Liver (tissue), 3 donors: ENCODE measurements around the gene PTPRB.

ENCODE experiments used
- CTCF ChIP-seq: fragments of 150-350 bp; IDR thresholded peaks from 2 replicates; pipeline ENCODE4 v1.5.1; 2017; ENCODE audit warnings: improper control_type of control experiment, low read depth, low read length; ENCODE audit not compliant: missing input control
- FOXA1 ChIP-seq: IDR thresholded peaks from 2 replicates; pipeline ENCODE4 v1.6.1; 2016; ENCODE audit warnings: antibody characterized with exemption
- GABPA ChIP-seq, 2 donors: IDR thresholded peaks in 1 of 2; conservative IDR thresholded peaks in 1 of 2; 2 replicates each; pipeline ENCODE4 v1.6.1; 2016; ENCODE audit warnings: antibody characterized with exemption in 2 of 2, mild to moderate bottlenecking in 1 of 2, moderate library complexity in 1 of 2
- HNF4A ChIP-seq, 2 donors: conservative IDR thresholded peaks; 2 replicates each; pipeline ENCODE4 v1.6.1; 2016; ENCODE audit warnings: antibody characterized with exemption in 2 of 2, mild to moderate bottlenecking in 2 of 2
- JUND ChIP-seq, 2 donors: IDR thresholded peaks; 2 replicates each; pipeline ENCODE4 v1.6.1; 2016; ENCODE audit warnings: antibody characterized with exemption in 2 of 2
- MAX ChIP-seq: IDR thresholded peaks from 2 replicates; pipeline ENCODE4 v1.6.1; 2016; ENCODE audit warnings: antibody characterized with exemption
- RAD21 ChIP-seq, 2 donors: IDR thresholded peaks; 2 replicates each; pipeline ENCODE4 v1.6.1; 2016; ENCODE audit warnings: antibody characterized with exemption in 2 of 2, mild to moderate bottlenecking in 2 of 2
- REST ChIP-seq: IDR thresholded peaks from 2 replicates; pipeline ENCODE4 v1.6.1; 2016; ENCODE audit warnings: antibody characterized with exemption, mild to moderate bottlenecking
- SP1 ChIP-seq: IDR thresholded peaks from 2 replicates; pipeline ENCODE4 v1.6.1; 2018; ENCODE audit warnings: antibody characterized with exemption, mild to moderate bottlenecking
- TAF1 ChIP-seq: conservative IDR thresholded peaks from 2 replicates; pipeline ENCODE4 v1.6.1; 2016; ENCODE audit warnings: antibody characterized with exemption, mild to moderate bottlenecking
- YY1 ChIP-seq: IDR thresholded peaks from 2 replicates; pipeline ENCODE4 v1.6.1; 2016; ENCODE audit warnings: antibody characterized with exemption, mild to moderate bottlenecking
- TF ChIP-seq, protein P1 (sequence below): IDR thresholded peaks from 2 replicates; pipeline ENCODE4 v1.6.1; 2016; ENCODE audit warnings: antibody characterized with exemption
- donor health status: healthy.
- donor health status: healthy.

GRCh38 chr12:70640901-70641300 is 3.7 kb upstream of the PTPRB start:
- TF ChIP-seq CTCF (no peak), HNF4A (conservative IDR thresholded peaks at IDR 0.05) (no peak), TAF1 (no peak), SP1 (no peak), RAD21 (IDR thresholded peaks at IDR 0.05) (no peak), YY1 (no peak), FOXA1 (no peak), REST (no peak), GABPA (IDR thresholded peaks at IDR 0.05 in 1 of 2, conservative IDR thresholded peaks at IDR 0.05 in 1 of 2) (no peak), JUND (IDR thresholded peaks at IDR 0.05) (no peak), MAX (no peak)
- TF ChIP-seq, protein P1, sequence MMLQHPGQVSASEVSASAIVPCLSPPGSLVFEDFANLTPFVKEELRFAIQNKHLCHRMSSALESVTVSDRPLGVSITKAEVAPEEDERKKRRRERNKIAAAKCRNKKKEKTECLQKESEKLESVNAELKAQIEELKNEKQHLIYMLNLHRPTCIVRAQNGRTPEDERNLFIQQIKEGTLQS: no peak
